Mucosa of rectum (tissue), 2 donors: Measurements from ENCODE around the gene LPCAT2.

Experiments
- H3K27ac ChIP-seq, 2 donors: one replicate each; pipeline ENCODE4 v1.7.0; 2013; ENCODE audit warnings: inconsistent platforms in 2 of 2, low read depth in 2 of 2, low read length in 2 of 2
- H3K27me3 ChIP-seq, 2 donors: one replicate each; pipeline ENCODE4 v1.7.0; 2013; ENCODE audit warnings: low read length in 2 of 2; ENCODE audit not compliant: control insufficient read depth in 2 of 2, insufficient read depth in 2 of 2
- H3K36me3 ChIP-seq, 2 donors: one replicate each; pipeline ENCODE4 v1.7.0; 2013; ENCODE audit warnings: low read length in 2 of 2; ENCODE audit not compliant: control insufficient read depth in 2 of 2, insufficient read depth in 2 of 2
- H3K4me1 ChIP-seq, 2 donors: one replicate each; pipeline ENCODE4 v1.7.0; 2013; ENCODE audit warnings: low read length in 2 of 2, mild to moderate bottlenecking in 1 of 2; ENCODE audit not compliant: control insufficient read depth in 2 of 2, insufficient read depth in 2 of 2
- H3K4me3 ChIP-seq, 2 donors: one replicate each; pipeline ENCODE4 v1.7.0; 2013; ENCODE audit warnings: low read length in 2 of 2
- H3K9ac ChIP-seq, 2 donors: one replicate each; pipeline ENCODE4 v1.7.0; 2013; ENCODE audit warnings: low read length in 2 of 2, low read depth in 1 of 2, mild to moderate bottlenecking in 1 of 2
- H3K9me3 ChIP-seq, 2 donors: one replicate each; pipeline ENCODE4 v1.7.0; 2013; ENCODE audit warnings: low read length in 2 of 2; ENCODE audit not compliant: control insufficient read depth in 2 of 2
- donor health status: healthy.
- donor health status: Normal muscosa, but diverticular disease.

Gene LPCAT2

DNA sequence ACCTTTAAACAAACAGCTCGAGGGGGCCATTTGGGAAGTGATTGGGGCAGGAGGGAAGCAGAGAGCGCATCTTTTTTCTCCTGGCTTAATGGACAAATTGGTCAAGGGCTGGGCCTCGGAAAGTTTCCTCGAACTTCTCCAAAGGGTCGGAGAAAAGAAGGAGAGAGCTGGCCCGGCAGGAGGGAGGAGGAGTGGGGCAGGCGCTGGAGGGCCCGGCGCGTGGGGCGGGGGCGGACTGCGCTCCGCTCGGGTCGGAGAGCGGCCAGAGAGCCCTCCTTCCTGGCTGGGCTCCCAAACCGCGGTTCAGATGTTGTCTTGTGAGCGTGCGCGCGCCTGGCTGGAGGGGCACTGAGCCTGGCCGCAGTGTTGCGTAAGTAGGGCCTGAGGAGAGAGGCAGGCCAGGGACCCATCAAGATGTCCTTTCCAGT lies 28.6 kb upstream of the LPCAT2 start:
- Histone ChIP-seq H3K9me3 (no peaks in the 10 kb centered on the region), H3K27ac (peak overlapping the region; percentile 65 to 72), H3K9ac (peak overlapping the region; percentile 24 to 40), H3K4me3 (peak overlapping the region; percentile 45 to 66), H3K4me1 (peaks cover 0 to 3% of the 10 kb centered on the region in 2 donors), H3K27me3 (peaks cover 9 to 10% of the 10 kb centered on the region in 2 donors), H3K36me3 (peaks cover 0 to 6% of the 10 kb centered on the region in 2 donors)

DNA sequence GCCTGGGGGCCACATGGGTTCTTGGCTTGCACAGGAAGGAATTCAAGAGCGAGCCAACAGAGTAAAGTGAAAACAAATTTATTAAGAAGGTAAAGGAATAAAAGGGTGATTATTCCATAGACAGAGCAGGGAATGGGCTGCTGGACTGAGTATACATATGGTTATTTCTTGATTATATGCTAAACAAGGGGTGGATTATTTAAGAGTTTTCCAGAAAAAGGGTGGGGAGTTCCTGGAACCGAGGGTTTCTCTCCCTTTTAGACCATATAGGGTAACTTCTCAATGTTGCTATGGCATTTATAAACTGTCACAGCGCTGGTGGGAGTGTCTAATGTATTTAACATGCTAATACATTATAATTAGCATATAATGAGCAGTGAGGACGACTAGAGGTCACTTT lies 27.8 kb upstream of the LPCAT2 start:
- peaks cover 0 to 3% of the 10 kb centered on the region in 2 donors for H3K4me1 ChIP-seq
- peaks cover 9 to 10% of the 10 kb centered on the region in 2 donors for H3K27me3 ChIP-seq
- peak overlapping the region in 1 of 2 donors; percentile 46 for H3K27ac ChIP-seq
- peak overlapping the region in 1 of 2 donors; percentile 56 for H3K4me3 ChIP-seq
- H3K9ac ChIP-seq: peak overlapping the region in 1 of 2 donors; percentile 26
- H3K9me3 ChIP-seq: no peaks in the 10 kb centered on the region
- peaks cover 0 to 6% of the 10 kb centered on the region in 2 donors for H3K36me3 ChIP-seq

DNA sequence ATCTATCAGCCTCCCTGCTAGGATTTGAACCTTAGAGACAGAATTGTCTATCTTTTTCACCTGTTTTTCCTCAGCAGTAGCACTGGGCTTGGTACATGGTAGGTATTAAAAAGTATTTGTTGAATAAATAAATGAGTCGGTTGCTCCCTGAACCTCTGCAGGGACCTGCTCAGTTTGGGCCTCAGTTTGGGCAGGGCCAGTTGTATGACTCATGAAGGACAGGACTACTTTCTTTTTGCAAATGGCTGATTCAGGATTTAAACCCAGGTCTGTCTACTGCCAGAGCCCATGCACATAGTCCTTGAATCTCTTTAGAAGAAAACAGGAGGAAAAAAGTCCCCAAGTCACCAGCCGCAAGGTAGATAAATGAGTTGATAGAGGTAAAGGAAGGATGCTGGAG lies 26.8 kb upstream of the LPCAT2 start:
- no peak overlapping the region for H3K27ac ChIP-seq
- peaks cover 0 to 3% of the 10 kb centered on the region in 2 donors for H3K4me1 ChIP-seq
- H3K9ac ChIP-seq: no peak overlapping the region
- no peak overlapping the region for H3K4me3 ChIP-seq
- H3K9me3 ChIP-seq: no peaks in the 10 kb centered on the region
- H3K27me3 ChIP-seq: peaks cover 9 to 10% of the 10 kb centered on the region in 2 donors
- H3K36me3 ChIP-seq: peaks cover 0 to 6% of the 10 kb centered on the region in 2 donors

DNA sequence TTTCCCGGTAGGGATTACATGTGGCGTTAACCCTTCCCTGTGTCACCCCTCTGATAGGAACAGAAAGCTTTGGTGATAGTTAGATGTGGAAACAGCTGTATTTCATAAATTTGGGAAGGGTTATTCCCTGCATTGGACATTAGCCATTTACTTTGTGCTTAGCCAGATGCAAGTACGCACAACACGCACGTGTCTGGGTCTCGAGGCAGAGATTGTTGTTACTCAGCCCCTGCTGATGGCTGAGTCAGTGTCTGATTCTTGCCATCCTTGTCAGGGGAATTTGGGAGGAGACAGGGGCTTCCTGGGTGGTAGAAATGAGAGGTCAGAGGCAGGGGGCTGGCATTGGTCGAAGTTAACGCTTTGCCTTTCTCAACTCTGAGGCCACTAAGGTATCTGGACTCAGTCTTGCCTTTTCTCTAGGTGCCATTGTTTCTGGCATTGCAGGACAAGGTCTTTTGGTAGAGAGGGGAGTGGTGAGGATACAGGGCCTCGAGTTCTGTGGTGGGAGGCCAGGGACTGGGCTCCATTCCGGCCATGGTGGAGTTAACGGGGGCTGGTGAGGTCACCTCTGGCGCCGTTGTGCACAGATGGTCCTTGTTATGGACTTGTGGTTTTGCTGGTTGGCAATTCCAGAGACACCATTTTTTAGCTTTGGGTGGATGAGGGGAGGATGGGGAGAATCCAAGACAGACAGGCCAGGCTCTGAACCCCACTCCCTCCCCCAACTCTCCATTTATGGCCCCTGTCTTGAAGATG lies 21.6 kb upstream of the LPCAT2 start:
- peak overlapping the region in 1 of 2 donors; percentile 17 for H3K27ac ChIP-seq
- H3K27me3 ChIP-seq: peaks cover 0 to 3% of the 10 kb centered on the region in 2 donors
- H3K36me3 ChIP-seq: peaks cover 0 to 6% of the 10 kb centered on the region in 2 donors
- H3K4me3 ChIP-seq: no peak overlapping the region
- no peaks in the 10 kb centered on the region for H3K4me1 ChIP-seq
- no peak overlapping the region for H3K9ac ChIP-seq
- H3K9me3 ChIP-seq: no peaks in the 10 kb centered on the region

DNA sequence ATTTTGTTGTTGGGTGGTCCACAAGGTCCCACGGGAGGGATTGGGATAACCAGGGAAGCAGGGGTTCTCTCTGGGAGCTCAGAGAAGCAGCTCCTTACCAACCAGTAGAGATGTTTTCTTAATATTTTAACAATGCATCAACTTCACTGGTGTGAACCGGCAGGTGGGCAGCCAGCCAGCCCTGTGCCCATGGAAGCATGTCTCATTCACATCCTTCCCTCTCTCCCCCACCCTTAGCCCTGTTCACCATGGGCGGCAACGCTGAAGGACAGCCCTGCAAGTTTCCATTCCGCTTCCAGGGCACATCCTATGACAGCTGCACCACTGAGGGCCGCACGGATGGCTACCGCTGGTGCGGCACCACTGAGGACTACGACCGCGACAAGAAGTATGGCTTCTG lies 20.6 kb upstream of the LPCAT2 start:
- H3K4me3 ChIP-seq: no peak overlapping the region
- H3K4me1 ChIP-seq: no peaks in the 10 kb centered on the region
- H3K27ac ChIP-seq: no peak overlapping the region
- peaks cover 0 to 3% of the 10 kb centered on the region in 2 donors for H3K27me3 ChIP-seq
- no peak overlapping the region for H3K9ac ChIP-seq
- peaks cover 0 to 6% of the 10 kb centered on the region in 2 donors for H3K36me3 ChIP-seq
- no peaks in the 10 kb centered on the region for H3K9me3 ChIP-seq

DNA sequence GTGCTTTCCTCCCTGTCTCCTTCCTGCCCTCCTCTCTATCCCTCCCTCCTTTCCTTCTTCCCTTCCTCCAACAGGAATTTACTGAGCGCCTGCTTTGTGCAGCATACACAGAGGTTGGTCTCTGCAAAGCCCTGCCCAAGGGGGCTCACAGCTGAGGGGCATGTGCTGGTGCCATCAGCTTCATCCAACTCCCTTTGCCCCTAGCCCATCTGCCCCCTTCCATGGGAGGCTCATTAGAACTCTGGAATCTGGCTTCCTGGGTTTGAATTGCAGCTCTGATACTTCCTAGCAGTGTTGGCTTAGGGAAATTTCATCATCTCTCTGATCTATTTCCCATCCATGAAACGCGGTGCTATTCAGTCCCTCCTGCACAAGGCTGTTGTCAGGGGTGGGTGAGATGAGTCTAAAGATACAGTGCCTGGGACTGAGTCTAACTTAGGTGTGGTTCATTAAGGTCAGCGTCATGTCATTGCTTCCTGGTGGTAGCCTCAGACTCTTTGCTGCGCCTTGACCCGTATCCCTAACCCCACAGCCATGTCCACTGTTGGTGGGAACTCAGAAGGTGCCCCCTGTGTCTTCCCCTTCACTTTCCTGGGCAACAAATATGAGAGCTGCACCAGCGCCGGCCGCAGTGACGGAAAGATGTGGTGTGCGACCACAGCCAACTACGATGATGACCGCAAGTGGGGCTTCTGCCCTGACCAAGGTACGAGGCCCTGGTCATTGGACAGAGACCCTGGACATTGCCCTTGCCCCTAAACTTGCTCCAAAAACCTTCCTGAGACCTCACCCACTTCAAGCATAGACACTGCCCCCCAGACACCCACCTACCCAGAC lies 19.5 kb upstream of the LPCAT2 start:
- peaks cover 0 to 3% of the 10 kb centered on the region in 2 donors for H3K36me3 ChIP-seq
- H3K4me1 ChIP-seq: no peaks in the 10 kb centered on the region
- no peak overlapping the region for H3K27ac ChIP-seq
- no peak overlapping the region for H3K4me3 ChIP-seq
- H3K9ac ChIP-seq: no peak overlapping the region
- no peaks in the 10 kb centered on the region for H3K9me3 ChIP-seq
- H3K27me3 ChIP-seq: no peaks in the 10 kb centered on the region

DNA sequence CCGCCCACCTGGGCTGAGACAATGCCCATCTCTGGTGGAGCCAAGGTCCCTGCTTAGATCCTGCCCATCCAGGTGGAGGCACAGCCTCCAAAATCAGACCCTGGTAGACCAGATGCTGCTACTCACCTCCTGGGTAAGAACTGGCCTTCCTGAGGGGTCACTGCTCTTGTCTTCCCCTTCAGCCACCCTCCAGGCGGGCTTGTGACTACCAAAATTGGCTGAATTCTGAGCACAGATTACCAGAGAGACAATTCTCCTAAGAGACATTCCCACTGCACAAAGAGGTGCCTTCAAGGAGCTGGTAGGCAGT lies 19.0 kb upstream of the LPCAT2 start:
- Histone ChIP-seq H3K4me3 (no peak overlapping the region), H3K9me3 (no peaks in the 10 kb centered on the region), H3K27me3 (no peaks in the 10 kb centered on the region), H3K36me3 (peaks cover 0 to under 1% of the 10 kb centered on the region in 2 donors), H3K27ac (no peak overlapping the region), H3K9ac (no peak overlapping the region), H3K4me1 (no peaks in the 10 kb centered on the region)

DNA sequence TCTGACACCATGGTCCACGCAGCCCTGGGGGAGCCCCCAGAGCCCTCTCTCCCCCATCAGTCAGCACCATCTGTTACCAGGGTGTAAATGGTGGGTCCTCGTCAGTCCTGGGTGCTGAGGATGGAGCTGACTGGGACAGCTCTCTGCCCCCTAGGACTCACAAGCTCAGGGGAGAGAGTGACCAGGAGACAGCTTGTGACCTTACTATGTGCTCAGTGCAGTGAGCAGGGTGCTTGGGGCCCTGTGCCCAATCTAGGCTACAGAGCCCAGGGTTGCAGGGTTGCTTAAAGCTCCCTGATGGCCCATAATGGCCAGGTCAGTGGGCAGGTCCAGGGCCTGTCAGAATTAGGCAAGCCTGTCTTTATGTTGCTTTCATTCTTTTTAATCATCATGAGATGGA lies 18.6 kb upstream of the LPCAT2 start:
- Histone ChIP-seq H3K36me3 (no peaks in the 10 kb centered on the region), H3K4me1 (no peaks in the 10 kb centered on the region), H3K9ac (no peak overlapping the region), H3K4me3 (no peak overlapping the region), H3K9me3 (no peaks in the 10 kb centered on the region), H3K27me3 (no peaks in the 10 kb centered on the region), H3K27ac (no peak overlapping the region)

DNA sequence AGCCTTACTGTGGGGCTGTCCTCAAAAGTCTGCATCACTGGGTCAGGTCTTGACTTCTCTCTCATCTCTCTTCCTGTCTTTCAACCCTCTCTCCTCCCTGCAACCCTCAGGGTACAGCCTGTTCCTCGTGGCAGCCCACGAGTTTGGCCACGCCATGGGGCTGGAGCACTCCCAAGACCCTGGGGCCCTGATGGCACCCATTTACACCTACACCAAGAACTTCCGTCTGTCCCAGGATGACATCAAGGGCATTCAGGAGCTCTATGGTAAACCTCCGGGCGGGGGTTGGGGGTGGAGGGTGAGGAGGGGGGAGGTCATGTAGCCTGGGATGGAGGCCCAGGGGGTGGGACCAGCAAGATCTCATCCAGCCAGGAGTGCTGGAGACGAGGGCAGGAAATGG lies 17.2 kb upstream of the LPCAT2 start:
- H3K27me3 ChIP-seq: no peaks in the 10 kb centered on the region
- no peaks in the 10 kb centered on the region for H3K4me1 ChIP-seq
- no peak overlapping the region for H3K27ac ChIP-seq
- H3K9ac ChIP-seq: no peak overlapping the region
- no peaks in the 10 kb centered on the region for H3K9me3 ChIP-seq
- H3K36me3 ChIP-seq: no peaks in the 10 kb centered on the region
- H3K4me3 ChIP-seq: no peak overlapping the region

DNA sequence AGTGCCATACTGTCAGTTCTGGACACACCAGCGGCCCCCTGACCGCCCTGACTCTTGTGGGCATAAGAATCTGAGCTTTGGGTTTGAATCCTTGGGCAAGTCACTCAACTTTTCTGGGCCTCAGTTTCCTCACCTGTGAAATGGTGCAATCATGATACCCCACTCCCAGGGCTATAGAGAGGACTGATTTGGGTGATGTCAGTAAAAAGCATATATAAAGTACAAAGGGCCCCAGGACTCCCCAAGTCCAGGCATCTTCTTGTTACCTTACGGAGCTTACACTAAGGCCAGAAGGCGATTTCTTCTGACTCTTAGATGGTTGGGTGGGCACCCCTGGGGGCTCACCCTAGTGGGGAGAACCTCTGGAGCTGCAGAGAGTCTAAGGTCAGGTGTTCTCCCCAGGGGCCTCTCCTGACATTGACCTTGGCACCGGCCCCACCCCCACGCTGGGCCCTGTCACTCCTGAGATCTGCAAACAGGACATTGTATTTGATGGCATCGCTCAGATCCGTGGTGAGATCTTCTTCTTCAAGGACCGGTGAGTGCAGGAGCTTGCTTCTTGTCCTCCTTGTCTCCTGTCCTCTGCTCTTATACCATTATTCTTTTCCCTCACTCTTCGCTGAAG lies 16.0 kb upstream of the LPCAT2 start:
- Histone ChIP-seq H3K27me3 (no peaks in the 10 kb centered on the region), H3K27ac (no peak overlapping the region), H3K9ac (no peak overlapping the region), H3K4me3 (no peak overlapping the region), H3K4me1 (no peaks in the 10 kb centered on the region), H3K36me3 (no peaks in the 10 kb centered on the region), H3K9me3 (no peaks in the 10 kb centered on the region)
